Stimulated activated CD4-positive, alpha-beta T cell treated with anti-CD3 and anti-CD28 coated beads, Interleukin-2, amount 100 ng/mL, for 24 hours (primary cell): Measurements from ENCODE around the gene CPNE7.
"Not testable (repeated sequence)": the region's sequence is repeated elsewhere in the genome, so short reads cannot be mapped to it uniquely, and the experiment has no call there.

Experiments
- DNase-seq, 2 donors: peaks; one replicate each; pipeline ENCODE4 v3.0.0-alpha.2; 2020

The CPNE7 gene

DNA sequence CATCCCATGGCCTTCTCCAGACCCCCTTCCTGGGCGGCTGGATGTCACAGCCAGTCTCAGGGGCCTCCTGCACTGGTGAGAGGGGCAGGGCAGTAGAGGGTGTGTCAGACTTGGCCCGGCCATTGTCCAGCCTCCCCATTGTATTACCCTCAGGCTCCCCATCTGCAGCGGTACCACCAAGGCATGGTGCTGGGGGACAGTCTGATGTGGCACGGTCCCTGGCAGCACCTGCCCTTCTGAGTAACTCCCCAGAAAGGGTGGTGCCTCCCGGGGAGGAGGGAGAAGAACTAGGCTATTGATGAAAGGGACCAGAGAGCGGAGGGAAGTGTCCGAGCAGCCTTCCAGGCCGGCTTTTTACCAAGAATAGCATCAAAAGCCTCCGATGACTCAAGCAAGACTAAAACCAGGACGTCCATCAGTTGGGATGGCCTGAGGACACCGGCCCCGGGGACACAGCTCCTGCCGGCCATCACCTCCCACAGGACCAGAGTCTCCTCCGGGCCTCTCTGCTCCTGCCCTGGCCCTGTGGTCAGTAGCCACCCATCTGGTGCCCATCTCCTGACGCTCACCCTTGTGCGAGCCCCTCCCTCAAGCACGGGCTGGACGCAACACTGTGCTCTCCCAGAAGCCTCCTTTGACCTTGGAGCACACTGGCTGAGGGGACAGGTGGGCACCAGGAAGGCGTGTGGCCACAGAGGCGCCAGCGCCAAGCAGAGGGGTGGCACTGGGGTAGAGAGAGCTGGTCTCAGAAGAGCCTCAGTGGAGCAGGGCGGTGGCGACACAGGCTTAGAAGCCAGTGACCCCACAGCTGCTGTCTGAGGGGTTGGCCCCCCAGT, 5.8 kb upstream of the CPNE7 start:
- no peak for DNase-seq

DNA sequence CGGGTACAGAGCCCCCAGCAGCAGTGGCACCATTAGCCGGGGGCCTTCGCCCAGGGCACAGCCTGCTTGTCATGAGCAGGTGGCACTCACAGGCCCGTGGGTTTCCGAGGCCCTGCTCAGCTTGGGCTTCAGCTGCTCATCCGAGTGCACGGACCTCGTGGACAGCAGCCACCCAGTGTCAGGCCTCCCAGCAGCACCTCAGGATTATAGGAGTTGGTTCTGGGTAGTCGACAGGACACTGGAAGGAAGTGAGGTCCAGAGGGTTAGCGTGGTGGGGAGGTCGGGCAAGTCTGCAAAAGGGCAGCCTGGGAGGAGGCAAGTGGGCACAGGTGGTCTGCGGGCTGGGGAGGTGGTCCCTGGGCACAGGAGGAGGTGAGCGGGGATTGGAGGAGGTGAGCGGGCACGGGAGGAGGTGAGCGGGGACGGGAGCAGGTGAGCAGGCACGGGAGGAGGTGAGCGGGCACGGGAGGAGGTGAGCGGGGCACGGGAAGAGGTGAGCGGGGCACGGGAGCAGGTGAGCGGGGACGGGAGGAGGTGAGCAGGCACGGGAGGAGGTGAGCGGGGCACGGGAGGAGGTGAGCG, 5.1 kb upstream of the CPNE7 start:
- DNase-seq, result no peak

DNA sequence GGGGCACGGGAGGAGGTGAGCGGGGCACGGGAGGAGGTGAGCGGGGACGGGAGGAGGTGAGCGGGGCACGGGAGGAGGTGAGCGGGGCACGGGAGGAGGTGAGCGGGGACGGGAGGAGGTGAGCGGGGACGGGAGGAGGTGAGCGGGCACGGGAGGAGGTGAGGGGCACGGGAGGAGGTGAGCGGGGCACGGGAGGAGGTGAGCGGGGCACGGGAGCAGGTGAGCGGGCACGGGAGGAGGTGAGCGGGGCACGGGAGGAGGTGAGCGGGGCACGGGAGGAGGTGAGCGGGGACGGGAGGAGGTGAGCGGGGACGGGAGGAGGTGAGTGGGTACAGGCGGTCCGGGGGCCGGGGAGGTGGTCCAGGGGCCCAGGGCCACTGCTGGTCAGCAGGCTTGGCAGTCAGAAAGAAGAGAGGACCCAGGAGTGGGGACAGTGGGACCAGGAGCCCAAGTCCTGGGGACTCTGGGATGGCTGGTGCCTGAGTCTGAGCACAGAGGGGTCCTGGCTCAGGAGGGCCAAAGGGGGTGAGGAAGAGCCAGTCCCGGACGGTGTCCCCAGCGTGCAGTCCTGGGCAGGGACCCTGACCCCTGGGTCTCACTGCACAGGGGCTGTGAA, 4.5 kb upstream of the CPNE7 start:
- not testable (repeated sequence) for DNase-seq

DNA sequence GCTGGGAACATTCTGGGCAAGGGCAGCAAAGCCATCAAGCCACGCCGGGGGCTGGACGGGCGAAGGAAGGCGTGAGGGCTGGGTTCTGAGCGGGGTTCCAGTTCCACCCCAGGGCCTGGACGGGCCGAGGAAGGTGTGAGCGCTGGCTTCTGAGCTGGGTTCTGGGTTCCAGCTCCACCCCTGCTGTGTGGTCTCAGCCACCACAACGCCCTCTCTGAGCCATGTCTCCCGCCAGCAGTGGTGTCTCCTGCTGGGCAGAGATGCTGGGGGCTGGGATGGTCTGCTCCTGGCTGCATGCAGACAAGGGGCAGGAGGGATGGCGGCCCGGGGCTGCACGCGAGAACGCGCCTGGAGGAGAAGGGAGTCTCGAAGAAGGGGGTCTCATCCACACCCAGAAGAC, 3.9 kb upstream of the CPNE7 start:
- no peak for DNase-seq

DNA sequence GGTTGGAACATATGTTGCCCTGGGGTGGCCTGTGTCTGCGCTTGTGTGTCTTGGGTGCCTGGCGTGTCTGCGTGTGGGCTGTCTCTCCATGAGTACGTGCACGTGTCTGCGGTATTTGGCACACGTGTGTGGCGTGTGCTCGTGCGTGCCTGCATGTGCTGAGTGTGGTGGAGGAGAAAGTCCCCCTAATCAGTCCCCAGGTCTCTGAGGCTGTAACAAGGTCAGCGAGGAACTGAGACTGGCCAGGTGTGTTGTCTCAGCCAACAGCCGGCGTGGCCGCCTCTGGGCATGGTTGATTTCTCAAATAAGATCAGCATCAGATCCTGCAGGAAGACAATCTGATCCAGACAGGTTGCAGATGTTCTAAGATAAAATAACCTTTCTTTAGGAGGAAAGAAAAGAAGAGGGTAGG, 3.5 kb upstream of the CPNE7 start:
- no peak for DNase-seq

DNA sequence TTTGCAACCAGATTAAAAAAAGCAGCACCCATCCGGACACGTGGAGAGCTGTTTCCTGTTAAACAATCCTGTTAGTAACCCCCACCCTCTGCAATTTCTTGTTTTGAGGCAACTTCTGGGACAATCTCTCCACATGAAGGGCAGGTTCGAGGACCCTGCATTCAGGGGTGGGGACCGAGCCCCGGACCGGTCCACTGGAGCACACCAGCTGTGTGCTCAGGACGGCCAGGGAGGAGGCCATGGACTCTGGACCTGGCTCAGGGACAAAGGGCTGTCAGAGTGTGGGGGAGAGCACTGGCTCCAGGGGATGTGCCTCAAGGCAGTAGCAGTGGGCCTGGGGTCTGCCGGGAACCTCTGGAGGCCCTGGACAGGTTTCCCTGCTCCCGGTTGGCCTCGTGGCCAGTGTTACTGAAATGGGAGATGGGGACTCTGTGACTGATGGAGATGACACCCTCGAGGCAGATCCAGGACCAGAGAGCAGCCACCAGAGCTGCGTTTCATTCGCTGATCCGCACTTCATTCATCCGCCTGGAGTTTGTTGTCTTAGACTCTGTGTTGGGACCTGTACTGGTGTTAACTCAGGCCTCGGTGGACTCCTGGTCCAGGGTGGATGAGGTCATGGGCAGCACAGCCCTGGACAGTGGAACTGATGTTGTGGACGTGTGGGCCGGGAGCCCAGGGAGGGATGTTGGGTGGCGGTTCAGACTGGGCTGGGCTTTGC, 2.9 kb upstream of the CPNE7 start:
- DNase-seq, result no peak

DNA sequence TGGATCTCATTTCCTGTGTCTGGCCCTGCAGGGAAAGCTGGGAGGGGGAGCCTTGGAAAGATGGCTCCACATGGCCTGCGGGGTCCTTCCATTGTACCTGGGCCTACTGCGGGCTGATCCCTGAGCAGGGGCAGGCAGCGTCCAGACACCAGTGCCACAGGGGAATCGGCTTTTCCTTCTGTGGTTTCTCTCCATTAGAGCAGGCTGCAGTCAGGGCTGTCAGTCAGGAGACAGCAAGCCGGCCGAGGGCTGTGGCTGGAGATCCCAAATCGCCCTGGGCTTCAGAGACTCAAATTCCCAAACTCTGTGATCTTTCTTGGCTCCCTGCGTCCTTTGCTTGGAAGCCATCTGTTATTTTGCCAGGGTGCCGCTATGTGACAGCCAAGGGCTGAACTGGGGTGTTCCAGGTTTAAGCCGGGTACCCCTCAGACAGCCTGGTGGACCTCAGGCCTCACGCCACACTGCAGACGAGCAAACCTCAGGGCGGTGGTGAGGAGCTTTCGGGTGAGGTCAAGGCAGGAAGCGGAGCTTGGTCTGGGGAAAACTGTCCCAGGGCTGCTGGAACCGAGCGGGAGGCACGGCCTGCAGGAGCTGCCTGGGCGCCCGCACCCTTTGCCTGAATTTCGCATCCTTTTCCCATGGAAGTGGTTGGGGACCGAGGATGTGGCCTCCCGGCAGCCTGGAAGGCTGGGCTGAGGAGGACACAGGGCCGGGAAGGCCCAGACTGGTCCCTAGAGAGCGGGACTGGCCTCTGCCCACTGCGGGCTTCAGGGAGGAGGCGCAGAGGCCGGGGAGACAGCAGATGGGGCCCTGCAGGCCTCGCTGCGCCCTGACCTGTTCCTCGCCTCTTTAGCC, 1.5 kb upstream of the CPNE7 start:
- DNase-seq, result no peak

DNA sequence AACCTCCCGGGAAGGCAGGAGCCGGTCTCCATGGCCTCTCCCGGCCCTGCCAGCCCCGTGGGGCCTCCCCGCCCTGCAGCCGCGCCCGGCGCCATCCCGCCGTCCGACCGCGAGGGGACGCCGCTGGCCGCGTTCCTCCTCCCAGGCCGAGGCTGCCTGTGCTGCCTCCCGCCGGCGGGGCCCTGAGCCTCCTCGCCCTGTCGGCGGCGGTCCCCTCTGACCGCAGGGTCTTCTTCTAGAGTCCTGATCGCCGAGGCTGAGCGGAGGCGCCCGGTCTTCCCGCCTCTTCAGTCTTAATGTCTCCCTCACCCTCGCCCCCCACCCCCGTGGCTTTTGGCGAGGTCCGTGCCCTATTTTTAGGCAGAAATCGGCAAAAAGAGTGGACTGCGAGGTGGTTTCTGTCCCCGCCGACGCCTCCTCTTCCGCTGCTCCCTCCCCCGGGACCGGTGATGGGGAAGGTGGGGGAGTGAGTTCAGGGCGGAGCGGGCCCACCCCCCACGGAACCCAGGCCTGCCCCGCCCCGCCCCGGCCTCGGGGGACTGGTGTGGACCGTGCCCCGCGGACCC, 794 bp upstream of the CPNE7 start:
- peak; percentile 63 to 73 for DNase-seq

DNA sequence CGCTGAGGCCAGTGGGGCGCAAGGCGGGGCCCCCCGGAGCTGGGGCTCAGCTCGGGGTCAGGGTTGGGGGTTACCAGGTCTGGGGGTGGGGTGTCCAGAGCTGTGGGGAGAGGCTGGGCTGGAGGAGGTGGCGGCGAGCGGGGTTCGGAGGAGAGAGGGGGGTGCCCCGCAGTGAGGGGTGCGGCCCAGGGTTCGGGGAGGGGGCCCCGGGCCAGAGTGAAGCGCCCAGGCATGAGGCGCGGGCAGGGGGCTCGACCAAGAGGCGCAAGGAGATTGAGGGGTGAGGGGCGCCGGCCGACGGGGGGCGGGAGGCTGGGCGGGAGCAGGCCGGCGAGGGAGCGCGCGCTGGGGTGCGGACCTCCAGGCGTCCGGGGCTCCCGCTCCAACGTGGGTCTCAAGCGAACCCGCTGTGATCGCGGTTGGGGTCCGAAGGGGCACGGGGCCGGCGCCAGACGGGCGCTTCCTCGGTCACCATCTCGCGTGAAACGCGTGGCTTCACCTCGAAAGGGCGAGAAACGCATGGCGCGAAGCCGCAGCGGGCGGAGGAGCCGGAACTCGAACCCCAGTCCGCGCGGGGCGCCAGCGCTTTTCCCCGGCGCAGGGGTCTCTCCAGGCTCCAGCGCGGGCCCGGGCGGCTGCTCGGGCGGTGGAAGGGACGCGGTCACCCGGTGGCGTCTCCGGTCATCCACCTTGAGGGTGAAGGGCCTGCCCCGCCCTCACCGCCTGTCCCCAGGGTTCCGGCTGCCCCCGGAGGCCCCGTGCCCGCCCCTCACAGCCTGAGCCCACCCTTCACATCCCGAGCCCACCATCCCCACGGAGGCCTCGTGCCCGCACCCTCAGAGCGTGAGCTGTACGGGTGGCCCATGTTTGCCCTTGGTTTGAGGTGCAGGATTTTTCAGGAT, 846 bp downstream of the CPNE7 start:
- no peak for DNase-seq

DNA sequence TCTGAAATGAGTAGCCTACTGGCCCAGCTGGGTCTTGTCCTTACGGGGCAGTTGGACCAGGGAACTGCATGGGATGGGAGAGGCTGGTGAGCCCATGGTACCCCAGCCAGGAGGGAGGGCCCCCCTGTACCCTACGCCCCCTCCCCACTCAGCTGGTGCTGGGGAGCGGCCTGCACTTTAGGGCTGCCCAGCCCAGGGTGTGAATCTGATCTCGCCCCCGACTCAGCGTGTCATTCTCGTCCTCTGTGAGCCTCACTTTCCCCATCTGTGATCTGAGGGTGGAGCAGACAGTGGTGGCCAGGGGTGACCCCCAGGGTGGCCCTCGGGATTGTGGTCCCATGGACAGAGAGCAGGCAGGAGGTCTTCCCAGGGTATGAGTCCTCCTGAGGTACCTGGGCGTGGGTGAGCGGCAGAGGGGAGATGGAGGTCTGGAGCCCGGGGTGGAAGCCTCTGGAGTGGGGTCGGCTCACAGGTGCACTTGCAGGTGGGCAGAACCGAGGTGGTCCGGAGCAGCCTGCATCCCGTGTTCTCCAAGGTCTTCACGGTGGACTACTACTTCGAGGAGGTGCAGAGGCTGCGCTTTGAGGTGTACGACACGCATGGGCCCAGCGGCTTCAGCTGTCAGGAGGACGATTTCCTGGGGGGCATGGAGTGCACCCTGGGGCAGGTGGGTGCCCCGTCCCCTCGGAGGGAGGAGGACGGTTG, 1.6 kb downstream of the CPNE7 start:
- DNase-seq, result no peak

DNA sequence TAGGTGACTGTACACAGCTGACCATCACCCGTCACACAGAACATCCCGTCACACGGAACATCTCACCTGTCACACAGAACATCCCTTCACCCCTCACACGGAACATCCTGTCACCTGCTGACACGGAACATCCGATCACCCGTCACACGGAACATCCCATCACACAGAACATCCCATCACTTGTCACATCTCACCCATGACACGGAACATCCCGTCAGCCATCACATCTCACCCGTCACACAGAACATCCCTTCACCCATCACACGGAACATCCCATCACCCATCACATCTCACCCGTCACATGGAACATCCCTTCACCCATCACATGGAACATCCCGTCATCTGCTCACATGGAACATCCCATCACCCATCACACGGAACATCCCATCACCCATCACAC, 3.8 kb downstream of the CPNE7 start:
- no peak for DNase-seq

DNA sequence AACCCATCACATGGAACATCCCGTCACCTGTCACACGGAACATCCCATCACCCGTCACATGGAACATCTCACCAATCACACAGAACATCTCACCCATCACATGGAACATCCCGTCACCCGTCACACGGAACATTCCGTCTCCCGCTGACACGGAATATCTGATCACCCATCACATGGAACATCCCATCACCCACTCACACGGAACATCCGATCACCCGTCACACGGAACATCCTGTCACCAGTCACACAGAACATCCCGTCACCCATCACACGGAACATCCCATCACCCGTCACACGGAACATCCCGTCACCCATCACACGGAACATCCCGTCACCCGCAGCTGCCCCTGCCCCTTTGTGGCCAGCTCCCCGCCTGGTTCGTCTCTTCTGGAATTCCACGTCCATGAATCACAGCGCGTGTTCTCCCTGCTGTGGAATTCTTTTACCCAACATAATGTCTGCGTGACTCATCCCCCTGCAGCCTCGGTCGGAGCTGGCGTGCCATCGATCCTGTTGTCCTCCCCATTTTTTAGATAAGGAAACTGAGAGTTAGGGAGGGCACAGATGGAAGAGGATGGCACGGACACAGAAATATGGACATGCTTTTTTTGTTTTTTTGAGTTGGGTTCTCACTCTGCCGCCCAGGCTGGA, 5.6 kb downstream of the CPNE7 start:
- DNase-seq, result no peak

DNA sequence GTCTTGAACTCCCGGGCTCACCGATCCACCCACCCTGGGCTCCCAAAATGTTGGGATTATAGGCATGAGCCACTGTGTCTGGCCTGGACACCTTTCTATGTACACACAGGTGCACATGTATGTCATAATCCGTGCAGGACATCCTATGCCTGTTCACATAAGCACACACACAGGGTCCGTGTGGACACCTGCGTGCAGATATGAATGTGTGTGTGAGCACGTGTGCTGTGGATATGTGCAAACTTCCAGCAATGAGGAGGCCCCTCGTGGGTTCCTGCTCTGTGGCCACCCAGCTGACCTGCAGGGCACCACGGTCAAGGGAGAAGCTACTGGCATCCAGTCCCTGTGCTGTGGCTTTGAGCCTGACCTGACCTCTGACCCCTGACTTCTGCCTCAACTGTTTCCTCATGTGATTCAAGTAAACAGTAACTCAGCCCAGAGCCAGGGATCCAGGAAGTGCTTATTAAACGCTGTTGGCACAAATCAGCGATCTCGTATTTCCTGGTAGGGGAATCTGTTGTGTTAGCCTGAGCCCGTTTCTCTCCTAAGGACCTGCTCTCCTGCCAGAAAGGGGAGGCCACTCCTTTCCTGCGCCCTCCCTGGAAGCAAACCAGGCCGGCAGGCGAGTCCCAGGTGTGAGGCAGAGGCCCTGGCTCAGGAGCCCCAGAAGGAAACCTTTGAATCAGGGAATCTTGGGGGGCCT, 6.5 kb downstream of the CPNE7 start:
- DNase-seq, result no peak

DNA sequence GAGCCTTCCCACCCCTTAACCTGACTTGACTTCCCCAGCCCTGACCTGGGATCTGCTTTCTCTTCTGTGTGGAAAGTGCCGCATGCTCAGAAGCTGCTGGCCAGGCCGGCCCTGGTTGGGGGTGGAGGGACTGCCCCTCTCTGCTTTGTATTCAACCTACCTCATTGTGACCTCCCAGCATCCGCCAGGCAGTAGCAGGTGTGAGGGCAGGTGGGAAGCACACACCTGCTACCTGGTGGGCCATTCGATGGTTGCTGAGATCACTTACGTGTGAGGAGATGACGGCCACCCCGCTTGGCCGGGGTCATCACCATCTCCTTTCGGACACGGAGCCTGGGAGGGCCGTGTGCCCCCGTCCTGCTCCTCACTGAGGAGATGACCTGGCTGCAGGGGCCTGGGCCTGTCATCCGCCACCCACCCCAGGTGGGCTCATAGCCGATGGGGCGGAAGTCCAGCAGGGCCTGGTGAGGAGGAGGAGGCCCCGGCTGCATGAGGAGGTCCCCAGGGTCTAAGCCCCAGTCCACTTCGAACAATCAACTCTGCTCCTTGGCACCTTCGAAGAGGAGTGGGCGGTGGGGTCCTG, 7.1 kb downstream of the CPNE7 start:
- no peak for DNase-seq

DNA sequence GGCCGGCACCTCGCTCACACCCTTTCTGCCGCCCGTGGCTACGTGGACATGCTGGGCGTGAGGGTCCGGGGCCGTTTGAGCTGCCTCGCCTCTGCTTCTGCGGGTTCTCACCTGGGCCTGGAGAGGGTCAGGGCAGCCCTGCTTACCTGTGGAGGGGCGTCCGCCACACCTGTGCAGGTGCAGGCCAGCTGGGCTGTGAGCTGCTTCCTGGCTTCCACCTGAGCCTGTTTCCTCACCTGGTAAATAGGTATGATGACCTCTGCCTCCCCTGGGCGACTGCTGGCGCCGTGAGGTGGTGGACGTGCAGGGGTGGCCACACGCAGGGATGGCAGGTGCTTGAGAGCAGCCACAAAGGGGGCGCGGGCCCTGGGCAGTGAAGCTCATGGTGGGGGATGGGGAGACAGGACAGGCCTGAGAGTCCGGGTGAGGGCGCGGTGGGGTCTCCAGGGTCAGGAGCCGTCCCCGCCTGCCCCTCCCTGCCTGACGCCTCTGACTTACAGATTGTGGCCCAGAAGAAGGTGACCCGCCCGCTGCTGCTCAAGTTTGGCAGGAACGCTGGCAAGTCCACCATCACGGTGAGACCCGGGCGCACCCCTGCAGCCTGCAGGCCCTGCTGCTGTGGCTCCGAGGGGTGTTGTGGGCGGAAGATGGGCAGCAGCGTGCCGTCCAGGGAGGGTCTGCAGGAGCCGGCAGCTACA, 7.8 kb downstream of the CPNE7 start:
- DNase-seq, result no peak

DNA sequence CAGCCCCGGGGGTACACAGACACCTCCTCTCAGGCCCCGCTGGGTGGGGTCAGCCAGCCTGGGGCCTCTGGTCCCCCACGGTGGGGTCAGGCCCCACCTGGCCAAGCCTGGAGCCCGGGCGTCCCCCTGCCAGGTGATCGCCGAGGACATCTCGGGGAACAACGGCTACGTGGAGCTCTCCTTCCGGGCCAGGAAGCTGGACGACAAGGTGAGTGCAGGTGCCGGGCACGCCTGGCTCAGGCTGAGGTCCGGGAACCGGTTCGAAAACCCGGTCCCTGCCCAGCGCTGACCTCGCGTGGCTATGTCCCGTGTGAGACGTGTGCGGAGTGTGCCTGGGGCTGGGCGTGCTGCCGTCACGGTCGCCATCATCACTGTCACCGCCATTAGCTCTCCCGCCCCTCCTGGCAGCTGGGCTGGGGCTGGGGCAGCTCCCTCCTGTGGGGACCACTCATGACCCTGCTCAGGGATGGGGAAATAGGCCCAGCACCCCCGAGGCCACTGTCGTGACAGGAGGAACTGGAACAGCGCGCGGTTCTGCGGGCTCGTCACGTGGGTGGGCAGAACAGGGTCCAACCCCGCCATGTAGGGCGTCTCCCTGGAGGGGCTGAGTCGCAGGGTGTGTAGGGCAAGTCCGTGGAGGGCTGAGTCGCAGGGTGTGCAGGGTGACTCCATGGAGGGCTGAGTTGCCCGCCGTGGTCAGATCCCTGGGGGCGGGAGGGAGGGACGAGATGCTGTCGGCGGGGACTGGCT, 8.5 kb downstream of the CPNE7 start:
- no peak for DNase-seq

DNA sequence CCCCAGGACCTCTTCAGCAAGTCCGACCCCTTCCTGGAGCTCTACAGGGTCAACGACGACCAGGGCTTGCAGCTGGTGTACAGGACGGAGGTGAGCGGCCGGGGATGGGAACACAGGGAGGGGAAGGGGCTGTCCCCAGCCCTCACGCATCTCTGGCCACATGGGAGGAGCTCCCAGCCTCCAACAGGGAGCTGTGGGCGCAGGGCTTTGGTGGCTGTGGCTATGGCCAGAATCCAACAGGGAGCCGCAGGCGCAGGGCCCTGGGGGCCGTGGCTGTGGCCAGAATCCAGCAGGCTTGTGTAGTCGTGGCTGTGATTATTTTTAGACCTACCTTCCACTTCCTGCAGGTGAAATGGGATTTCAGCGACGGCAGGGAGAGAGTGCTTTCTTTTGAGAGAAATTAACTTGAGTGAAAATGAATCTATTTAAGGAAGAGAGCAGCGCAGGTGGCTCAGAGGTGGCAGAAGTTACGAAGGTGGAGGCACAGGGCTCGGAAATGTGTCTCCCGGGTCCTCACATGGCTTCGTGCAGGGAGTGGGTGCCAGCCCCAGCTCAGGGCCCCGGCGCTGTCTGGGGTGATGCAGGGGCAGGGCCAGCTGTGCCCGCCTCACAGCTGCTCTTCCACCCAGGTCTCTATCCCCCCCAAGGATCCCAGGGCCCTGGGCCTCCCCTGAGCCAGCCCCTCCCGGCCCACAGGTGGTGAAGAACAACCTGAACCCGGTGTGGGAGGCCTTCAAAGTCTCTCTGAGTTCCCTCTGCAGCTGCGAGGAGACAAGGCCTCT, 9.4 kb downstream of the CPNE7 start:
- DNase-seq, result no peak
